SK-N-SH (cell line): Measurements from ENCODE around the gene APBB2. TPM values are rescaled to one million over a fixed set of nuclear protein-coding genes. Genes with fewer than 3 reads are reported as not detected.

Experiments used
- CTCF ChIA-PET: fragments of 300-600, 350-600 bp; formaldehyde crosslinking; extraction: SDS; loops from one replicate; lab custom pipeline; 2021; lab: Yijun Ruan, JAX
- POLR2A ChIA-PET: fragments of 350-600 bp; sonication (Branson Sonifier 250); formaldehyde crosslinking; extraction: SDS; loops from one replicate; lab custom pipeline; 2020; ENCODE audit warnings: antibody characterized with exemption, inconsistent platforms; lab: Yijun Ruan, JAX
- DNase-seq: peaks from one replicate; pipeline ENCODE4 v3.0.0; 2012
- H2AFZ ChIP-seq: fragments of 200-600 bp; sonication (generic); 2 replicates; pipeline ENCODE4 v1.8.1; 2016; ENCODE audit warnings: antibody characterized with exemption, mild to moderate bottlenecking, low read depth
- H3F3A ChIP-seq: fragments of 200-600 bp; sonication (generic); replicated peaks from 2 replicates; pipeline ENCODE3; 2016; ENCODE audit warnings: antibody characterized with exemption, mild to moderate bottlenecking; ENCODE audit not compliant: insufficient read depth
- H3K27ac ChIP-seq, 2 experiments: fragments of 200-500 bp in 1 of 2; fragments of 200-600 bp in 1 of 2; sonication (Bioruptor generic) in 1 of 2; sonication (generic), shearing (Covaris generic) in 1 of 2; 2 replicates each; pipeline versions ENCODE4 v1.5.1 to v1.6.1; 2014 to 2016; ENCODE audit warnings: low read depth in 2 of 2, inconsistent platforms in 1 of 2, low read length in 1 of 2, mild to moderate bottlenecking in 1 of 2, mixed read lengths in 1 of 2
- H3K27me3 ChIP-seq: fragments of 200-600 bp; sonication (generic), shearing (Covaris generic); 2 replicates; pipeline ENCODE4 v1.6.1; 2016; ENCODE audit warnings: mixed run types; ENCODE audit not compliant: insufficient read depth
- H3K36me3 ChIP-seq, 2 experiments: fragments of 200-500 bp in 1 of 2; fragments of 200-600 bp in 1 of 2; sonication (Bioruptor generic) in 1 of 2; sonication (generic) in 1 of 2; replicated peaks in 1 of 2; 2 replicates each; pipeline versions ENCODE3 to v1.5.1; 2014 to 2016; ENCODE audit warnings: low read length in 1 of 2, mild to moderate bottlenecking in 1 of 2; ENCODE audit not compliant: insufficient read depth in 2 of 2, control insufficient read depth in 1 of 2
- H3K4me1 ChIP-seq, 2 experiments: fragments of 200-500 bp in 1 of 2; fragments of 200-600 bp in 1 of 2; sonication (Bioruptor generic) in 1 of 2; sonication (generic), shearing (Covaris generic) in 1 of 2; 2 replicates each; pipeline versions ENCODE4 v1.5.1 to v1.6.1; 2014 to 2016; ENCODE audit warnings: low read depth in 1 of 2, low read length in 1 of 2, mixed run types in 1 of 2; ENCODE audit not compliant: insufficient read depth in 2 of 2, control insufficient read depth in 1 of 2
- H3K4me2 ChIP-seq: fragments of 200-600 bp; sonication (generic), shearing (Covaris generic); 2 replicates; pipeline ENCODE4 v1.6.1; 2017; ENCODE audit warnings: mixed run types
- H3K4me3 ChIP-seq, 2 experiments: fragments of 200-500 bp in 1 of 2; fragments of 200-600 bp in 1 of 2; sonication (Bioruptor generic) in 1 of 2; sonication (generic), shearing (Covaris generic) in 1 of 2; 2 replicates each; pipeline versions ENCODE4 v1.5.1 to v1.8.1; 2014 to 2016; ENCODE audit warnings: low read depth in 2 of 2, inconsistent platforms in 1 of 2, low read length in 1 of 2, mild to moderate bottlenecking in 1 of 2, mixed read lengths in 1 of 2, moderate library complexity in 1 of 2
- H3K79me2 ChIP-seq: fragments of 200-600 bp; sonication (generic); 2 replicates; pipeline ENCODE4 v1.8.1; 2017; ENCODE audit warnings: mild to moderate bottlenecking; ENCODE audit not compliant: insufficient read depth
- H3K9ac ChIP-seq: fragments of 200-600 bp; sonication (generic); 2 replicates; pipeline ENCODE4 v1.6.1; 2017; ENCODE audit warnings: mixed run types
- H3K9me2 ChIP-seq: fragments of 200-600 bp; sonication (generic); 2 replicates; pipeline ENCODE4 v1.6.1; 2017; ENCODE audit warnings: mixed run types
- H3K9me3 ChIP-seq: fragments of 200-600 bp; sonication (generic); 2 replicates; pipeline ENCODE4 v1.6.1; 2017; ENCODE audit warnings: mixed run types, mild to moderate bottlenecking, moderate library complexity
- H4K20me1 ChIP-seq: fragments of 200-600 bp; sonication (generic); 2 replicates; pipeline ENCODE4 v1.6.1; 2017; ENCODE audit warnings: mild to moderate bottlenecking, mixed run types; ENCODE audit not compliant: insufficient read depth
- CHD2 ChIP-seq: fragments of 150-350 bp; IDR thresholded peaks from 2 replicates; pipeline ENCODE4 v1.6.1; 2018; ENCODE audit warnings: low read length; ENCODE audit not compliant: partially characterized antibody
- CTCF ChIP-seq: fragments of 200-600 bp; sonication (generic); IDR thresholded peaks from 2 replicates; pipeline ENCODE4 v1.6.1; 2017; ENCODE audit warnings: antibody characterized with exemption, mild to moderate bottlenecking, moderate library complexity
- ELF1 ChIP-seq: IDR thresholded peaks from 2 replicates; pipeline ENCODE4 v1.4.0; 2012
- EP300 ChIP-seq, 2 experiments: IDR thresholded peaks; 2 replicates each; pipeline versions ENCODE4 v1.4.0 to v1.6.1; 2012; ENCODE audit warnings: borderline replicate concordance in 1 of 2, low read depth in 1 of 2, low read length in 1 of 2
- EZH2phosphoT487 ChIP-seq: fragments of 200-600 bp; sonication (generic); IDR thresholded peaks from 2 replicates; pipeline ENCODE4 v1.6.1; 2017; ENCODE audit warnings: low read depth, mixed run types, mild to moderate bottlenecking, antibody characterized with exemption, moderate library complexity, borderline replicate concordance
- FOXJ3 ChIP-seq: sonication (generic); formaldehyde crosslinking; IDR thresholded peaks from 2 replicates; pipeline ENCODE4 v1.5.1; 2020; ENCODE audit warnings: mild to moderate bottlenecking, missing genetic modification reagents
- GABPA ChIP-seq: IDR thresholded peaks from 2 replicates; pipeline ENCODE4 v1.4.0; 2012; ENCODE audit warnings: low read depth, mild to moderate bottlenecking
- GATA2 ChIP-seq: sonication (generic); formaldehyde crosslinking; IDR thresholded peaks from 2 replicates; pipeline ENCODE4 v1.5.0; 2020; ENCODE audit warnings: mild to moderate bottlenecking, missing genetic modification reagents
- JUND ChIP-seq: IDR thresholded peaks from 2 replicates; pipeline ENCODE4 v1.4.0; 2012
- MAX ChIP-seq: IDR thresholded peaks from 2 replicates; pipeline ENCODE4 v1.4.0; 2012; ENCODE audit warnings: low read depth
- MEF2A ChIP-seq: IDR thresholded peaks from 2 replicates; pipeline ENCODE4 v1.4.0; 2012; ENCODE audit warnings: low read depth, borderline replicate concordance
- MXI1 ChIP-seq: IDR thresholded peaks from 2 replicates; pipeline ENCODE4 v1.6.1; 2012; ENCODE audit warnings: mild to moderate bottlenecking, low read depth, low read length, improper control_type of control experiment
- NFIC ChIP-seq: IDR thresholded peaks from 2 replicates; pipeline ENCODE4 v1.4.0; 2012; ENCODE audit warnings: borderline replicate concordance
- NRF1 ChIP-seq: IDR thresholded peaks from 2 replicates; pipeline ENCODE4 v1.6.1; 2012; ENCODE audit warnings: low read depth, mild to moderate bottlenecking, low read length
- PBX3 ChIP-seq: IDR thresholded peaks from 2 replicates; pipeline ENCODE4; 2012
- POLR2AphosphoS5 ChIP-seq: IDR thresholded peaks from 2 replicates; pipeline ENCODE4 v1.6.1; 2012; ENCODE audit warnings: low read depth, low read length
- RAD21 ChIP-seq: IDR thresholded peaks from 2 replicates; pipeline ENCODE4 v1.6.1; 2012; ENCODE audit warnings: mild to moderate bottlenecking, low read length
- RCOR1 ChIP-seq: fragments of 150-350 bp; IDR thresholded peaks from 2 replicates; pipeline ENCODE4 v1.6.1; 2017; ENCODE audit warnings: antibody characterized with exemption, low read length
- RFX5 ChIP-seq: IDR thresholded peaks from 2 replicates; pipeline ENCODE4 v1.6.1; 2012; ENCODE audit warnings: mild to moderate bottlenecking, improper control_type of control experiment, low read length
- RXRA ChIP-seq: IDR thresholded peaks from 2 replicates; pipeline ENCODE4 v1.4.0; 2012; ENCODE audit warnings: low read depth, mild to moderate bottlenecking, borderline replicate concordance
- SIN3A ChIP-seq: IDR thresholded peaks from 2 replicates; pipeline ENCODE4 v1.6.1; 2012; ENCODE audit warnings: low read depth, mild to moderate bottlenecking, low read length, moderate library complexity, borderline replicate concordance
- SMC3 ChIP-seq: IDR thresholded peaks from 2 replicates; pipeline ENCODE4 v1.6.1; 2012; ENCODE audit warnings: low read depth, low read length, improper control_type of control experiment
- TAF1 ChIP-seq: IDR thresholded peaks from 2 replicates; pipeline ENCODE4 v1.6.1; 2012; ENCODE audit warnings: low read depth, mild to moderate bottlenecking, low read length, moderate library complexity, borderline replicate concordance
- TEAD4 ChIP-seq: IDR thresholded peaks from 2 replicates; pipeline ENCODE4 v1.4.0; 2012; ENCODE audit warnings: mild to moderate bottlenecking, borderline replicate concordance; ENCODE audit not compliant: insufficient read depth
- USF1 ChIP-seq: IDR thresholded peaks from 2 replicates; pipeline ENCODE4 v1.4.0; 2012; ENCODE audit warnings: low read depth, borderline replicate concordance
- USF2 ChIP-seq: fragments of 150-350 bp; IDR thresholded peaks from 2 replicates; pipeline ENCODE4 v1.6.1; 2017; ENCODE audit warnings: antibody characterized with exemption, low read length, low read depth, borderline replicate concordance
- YY1 ChIP-seq: IDR thresholded peaks from 2 replicates; pipeline ENCODE4 v1.4.0; 2012; ENCODE audit warnings: low read depth, mild to moderate bottlenecking
- WGBS: methylation state at CpG from one replicate; pipeline ENCODE4 v1.1.6; 2017; ENCODE audit warnings: low lambda C conversion rate; 5-methylcytosine and 5-hydroxymethylcytosine counted together
- polyA plus RNA-seq, 3 experiments: library from polyadenylated mRNA; depleted of rRNA; stranded (reverse); fragments of >200 nt; gene quantifications; 2 replicates each; pipeline ENCODE4 v1.2.3, GENCODE V29; 2012

The APBB2 gene
- 49.8 and 56.6 TPM in 2 replicates for polyA plus RNA-seq (2012; rRNA removed)
- 42.3 and 54.5 TPM in 2 replicates for polyA plus RNA-seq (2012; cell fraction: cytosol; rRNA removed)
- 71.4 and 112 TPM in 2 replicates for polyA plus RNA-seq (2012; cell fraction: nucleus; rRNA removed)

- H3K9me2 ChIP-seq, result no peaks in the 10 kb centered on the region
- H3K27me3 ChIP-seq, result no peaks in the 10 kb centered on the region
- no peaks in the 10 kb centered on the region; the same call in 1 of the 2 replicates for H4K20me1 ChIP-seq
- H3K4me3 ChIP-seq, result peak within 1 kb of the TSS; percentile 75 to 85
- H3K4me2 ChIP-seq, result peak within 1 kb of the TSS; percentile 79
- peaks cover 4 to 21% of the 10 kb centered on the region in 2 experiments; a peak in 3 of 4 replicates for H3K4me1 ChIP-seq
- no peak within 1 kb of the TSS for H2AFZ ChIP-seq
- 1% methylated on average over 35 of the region's 71 CpGs for WGBS
- H3K79me2 ChIP-seq, result peaks cover 50% of the 10 kb centered on the region
- ChIA-PET POLR2A (interaction anchor here (1.1 to 4.3 kb wide), 4 partner anchors 37 to 465 kb away, joined by 3 to 67 read pairs (median 6); partner anchors contain the start of genes NSUN7 and UCHL1), CTCF (interaction anchor here (0.6 to 9.5 kb wide), 47 partner anchors 9 to 486 kb away, joined by 3 to 196 read pairs (median 4); partner anchors contain the start of gene NSUN7)
- peak; percentile 91 for TF ChIP-seq POLR2AphosphoS5
- TF ChIP-seq NFIC, result 0 out of 2 replicates have a peak, but pooled peaks have one; percentile 10
- no peak for TF ChIP-seq GABPA
- TF ChIP-seq MEF2A, result no peak
- peak; percentile 89 for TF ChIP-seq TAF1
- peak; percentile 83 for TF ChIP-seq NRF1
- TF ChIP-seq PBX3, result no peak
- peak; percentile 10; the same call in 1 of the 2 replicates for TF ChIP-seq GATA2 (CRISPR knock-in tag)
- no peak for TF ChIP-seq EZH2phosphoT487
- peak; percentile 51; the same call in 1 of the 2 replicates for TF ChIP-seq SMC3
- no peak for TF ChIP-seq MXI1
- no peak for TF ChIP-seq FOXJ3
- TF ChIP-seq RXRA, result no peak
- no peak for TF ChIP-seq ELF1
- TF ChIP-seq CTCF, result peak; percentile 74
- peak; percentile 60; the same call in 1 of the 2 replicates for TF ChIP-seq RFX5
- TF ChIP-seq USF2, result no peak
- no peak for TF ChIP-seq TEAD4
- TF ChIP-seq CHD2, result peak; percentile 89
- TF ChIP-seq RAD21, result peak; percentile 72
- peak; percentile 33; the same call in 1 of the 2 replicates for TF ChIP-seq MAX
- TF ChIP-seq YY1, result no peak
- no peak; the same call in 1 of the 2 replicates for TF ChIP-seq JUND
- TF ChIP-seq EP300 (IDR thresholded peaks at IDR 0.05; ENCODE audit: borderline replicate concordance in 1 of 2, low read depth in 1 of 2, low read length in 1 of 2), result 0 out of 4 replicates have a peak, but pooled peaks of 1 of the 2 experiments have one; percentile 7
- peak; percentile 78; the same call in 1 of the 2 replicates for TF ChIP-seq SIN3A
- TF ChIP-seq USF1, result no peak
- peak; percentile 39; the same call in 1 of the 2 replicates for TF ChIP-seq RCOR1
- peak; percentile 98 for DNase-seq
- H3K27ac ChIP-seq, result peak within 1 kb of the TSS; percentile 71 to 93
- no peaks in the 10 kb centered on the region for H3K36me3 ChIP-seq
- H3K9ac ChIP-seq, result peak within 1 kb of the TSS; percentile 93
- peaks cover 19% of the 10 kb centered on the region for H3F3A ChIP-seq
- H3K9me3 ChIP-seq, result no peaks in the 10 kb centered on the region
Measured at GRCh38 chr4:41214136-41214824, at the start of gene APBB2. TSS of gene APBB2 (minus strand) at chr4:41214542. CDS start at chr4:41033254, 181,288 bp downstream.
